Smooth muscle cell (in vitro differentiated cells): ENCODE measurements around the gene METTL14. TPM values are rescaled to one million over a fixed set of nuclear protein-coding genes. Genes with fewer than 3 reads are reported as not detected.

Source experiments
- DNase-seq: peaks from one replicate; lab custom pipeline; 2025; ENCODE audit not compliant: unreplicated experiment; lab: John Stamatoyannopoulos, UW
- H2AFZ ChIP-seq: fragments of 200-600 bp; sonication (generic); 2 replicates; pipeline ENCODE4 v1.6.0; 2016; ENCODE audit warnings: antibody characterized with exemption, low read depth, mild to moderate bottlenecking
- H3F3A ChIP-seq: fragments of 200-600 bp; sonication (generic); 2 replicates; pipeline ENCODE4 v1.6.0; 2017; ENCODE audit warnings: antibody characterized with exemption, low read depth
- H3K27ac ChIP-seq: fragments of 200-600 bp; sonication (generic); 2 replicates; pipeline ENCODE4 v1.5.1; 2016; ENCODE audit warnings: low read depth, mild to moderate bottlenecking
- H3K27me3 ChIP-seq: fragments of 200-600 bp; sonication (generic); 2 replicates; pipeline ENCODE4 v1.6.1; 2016; ENCODE audit warnings: low read depth, mild to moderate bottlenecking
- H3K36me3 ChIP-seq: fragments of 200-600 bp; sonication (generic); 2 replicates; pipeline ENCODE4 v1.5.1; 2016; ENCODE audit warnings: low read depth
- H3K4me1 ChIP-seq: fragments of 200-600 bp; sonication (generic); 2 replicates; pipeline ENCODE4 v1.5.1; 2016; ENCODE audit warnings: low read depth
- H3K4me2 ChIP-seq: fragments of 200-600 bp; sonication (generic); 2 replicates; pipeline ENCODE4 v1.6.0; 2016; ENCODE audit warnings: mild to moderate bottlenecking
- H3K4me3 ChIP-seq: fragments of 200-600 bp; sonication (generic); 2 replicates; pipeline ENCODE4 v1.5.1; 2016; ENCODE audit warnings: mild to moderate bottlenecking
- H3K79me2 ChIP-seq: fragments of 200-600 bp; sonication (generic); 2 replicates; pipeline ENCODE4 v1.6.0; 2016; ENCODE audit warnings: low read depth, mild to moderate bottlenecking
- H3K9ac ChIP-seq: fragments of 200-600 bp; sonication (generic); 2 replicates; pipeline ENCODE4 v1.6.0; 2016; ENCODE audit warnings: low read depth
- H3K9me3 ChIP-seq: fragments of 200-600 bp; sonication (generic); replicated peaks from 2 replicates; pipeline ENCODE4 v1.5.1; 2016; ENCODE audit warnings: low read depth
- H4K20me1 ChIP-seq: fragments of 200-600 bp; sonication (generic); 2 replicates; pipeline ENCODE4 v1.6.0; 2016; ENCODE audit warnings: low read depth
- CTCF ChIP-seq: fragments of 200-600 bp; sonication (generic); IDR thresholded peaks from 2 replicates; pipeline ENCODE4 v1.5.1; 2017; ENCODE audit warnings: borderline replicate concordance, mild to moderate bottlenecking, antibody characterized with exemption; ENCODE audit not compliant: insufficient read depth, poor library complexity, severe bottlenecking
- WGBS: methylation state at CpG from one replicate; pipeline ENCODE4 v1.1.7; 2016; ENCODE audit warnings: low lambda C conversion rate; 5-methylcytosine and 5-hydroxymethylcytosine counted together
- polyA plus RNA-seq: library from polyadenylated mRNA; unstranded; fragments of >200 nt; fragmentation: Nextera tagmentation; extraction: Ambion mirVana; gene quantifications from 2 replicates; pipeline ENCODE4 v1.2.1, GENCODE V29; 2016
- total RNA-seq: library from RNA; depleted of rRNA; stranded (reverse); fragments of >200 nt; gene quantifications from 2 replicates; pipeline ENCODE4 v1.2.3, GENCODE V29; 2014

METTL14 gene
- total and polyA plus RNA-seq, 2 experiments from 2014 or later: 22.4 to 31.8 TPM

DNA sequence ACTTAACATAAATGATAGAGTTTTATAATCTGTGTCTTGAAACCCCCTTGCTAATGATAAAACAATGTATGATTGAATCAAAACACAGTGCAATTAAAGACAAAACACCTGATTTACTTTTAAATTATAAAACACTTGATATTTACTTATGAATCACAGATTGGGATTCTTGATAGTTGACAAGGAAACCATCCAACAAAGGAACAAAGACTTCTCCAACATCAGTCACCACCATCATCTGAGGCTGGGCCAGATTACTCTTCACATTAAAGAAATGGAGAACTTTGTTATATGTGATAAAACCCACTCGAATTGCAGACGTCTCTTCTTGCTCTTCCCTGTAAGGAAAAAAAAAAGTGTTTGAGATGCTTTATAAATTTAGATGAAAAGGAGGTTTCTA is 67.4 kb downstream of the METTL14 start:
- Histone ChIP-seq H3K36me3 (peaks cover 46% of the 10 kb centered on the region), H3K4me1 (no peaks in the 10 kb centered on the region), H3K4me3 (no peak overlapping the region)

GRCh38 chr4:118753096-118753495 is 67.9 kb downstream of the METTL14 start:
- Histone ChIP-seq H3K9ac (no peak overlapping the region), H3K9me3 (no peaks in the 10 kb centered on the region), H3K36me3 (peaks cover 51% of the 10 kb centered on the region), H3K27ac (peak overlapping the region; percentile 64), H3K4me2 (no peak overlapping the region), H3K4me3 (no peak overlapping the region), H2AFZ (no peak overlapping the region), H3K79me2 (peaks cover 43% of the 10 kb centered on the region), H3K27me3 (no peaks in the 10 kb centered on the region), H3F3A (peaks cover 26% of the 10 kb centered on the region), H3K4me1 (no peaks in the 10 kb centered on the region), H4K20me1 (peaks cover 85% of the 10 kb centered on the region)
- TF ChIP-seq CTCF: no peak
- no peak for DNase-seq

More for the DNA sequence above, 67.4 kb downstream of the METTL14 start:
- 89% methylated on average over 2 of the region's 2 CpGs for WGBS
- H4K20me1 ChIP-seq: peaks cover 85% of the 10 kb centered on the region
- H3K27me3 ChIP-seq: no peaks in the 10 kb centered on the region
- no peak overlapping the region for H3K4me2 ChIP-seq
- H3K9me3 ChIP-seq: no peaks in the 10 kb centered on the region
- H3K9ac ChIP-seq: no peak overlapping the region
- no peak for TF ChIP-seq CTCF
- H2AFZ ChIP-seq: no peak overlapping the region
- peak overlapping the region; percentile 64 for H3K27ac ChIP-seq
- peaks cover 38% of the 10 kb centered on the region for H3K79me2 ChIP-seq
- DNase-seq: no peak
- H3F3A ChIP-seq: peaks cover 31% of the 10 kb centered on the region

DNA sequence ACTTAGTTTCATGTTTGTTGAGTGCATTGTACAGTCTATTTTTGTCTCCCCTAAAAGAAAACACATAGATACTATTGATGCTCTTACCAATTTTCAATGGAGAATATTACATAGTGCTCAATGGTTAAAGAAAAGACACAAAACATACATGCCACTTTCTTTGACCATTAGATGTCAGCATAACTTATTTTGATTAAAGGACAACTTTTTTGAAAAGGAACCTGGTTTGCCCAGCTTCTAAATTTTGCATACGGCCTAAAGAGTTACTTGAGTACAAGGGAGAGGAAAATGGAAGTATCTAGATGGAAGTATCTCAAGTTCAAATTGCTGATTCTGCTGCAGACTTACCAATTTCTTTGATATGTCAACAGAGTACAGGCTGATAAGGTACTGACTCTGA is 68.5 kb downstream of the METTL14 start:
- TF ChIP-seq CTCF: no peak
- peaks cover 51% of the 10 kb centered on the region for H3K36me3 ChIP-seq
- no peaks in the 10 kb centered on the region for H3K9me3 ChIP-seq
- peaks cover 44% of the 10 kb centered on the region for H3K79me2 ChIP-seq
- no peaks in the 10 kb centered on the region for H3K4me1 ChIP-seq
- H3K27me3 ChIP-seq: no peaks in the 10 kb centered on the region
- no peak for DNase-seq
- H3K4me2 ChIP-seq: no peak overlapping the region
- no peak overlapping the region for H2AFZ ChIP-seq
- WGBS: 87% methylated on average over 1 of the region's 1 CpG
- H3F3A ChIP-seq: peaks cover 26% of the 10 kb centered on the region
- H3K9ac ChIP-seq: no peak overlapping the region
- H3K4me3 ChIP-seq: no peak overlapping the region
- H4K20me1 ChIP-seq: peaks cover 87% of the 10 kb centered on the region
- peak overlapping the region; percentile 64 for H3K27ac ChIP-seq

- Histone ChIP-seq H3F3A (peaks cover 26% of the 10 kb centered on the region), H3K4me1 (no peaks in the 10 kb centered on the region), H3K79me2 (peaks cover 53% of the 10 kb centered on the region), H3K9ac (no peak overlapping the region), H3K27ac (peak overlapping the region; percentile 64), H3K4me3 (no peak overlapping the region), H2AFZ (no peak overlapping the region), H3K27me3 (no peaks in the 10 kb centered on the region), H3K36me3 (peaks cover 45% of the 10 kb centered on the region), H3K4me2 (no peak overlapping the region), H4K20me1 (peaks cover 91% of the 10 kb centered on the region), H3K9me3 (no peaks in the 10 kb centered on the region)
- DNase-seq: no peak
- TF ChIP-seq CTCF: no peak
- 87% methylated on average over 2 of the region's 2 CpGs for whole genome bisulfite sequencing
Measured at GRCh38 chr4:118754890-118755289, 69.7 kb downstream of the METTL14 start.
